HCT116 (cell line): Measurements from ENCODE around the gene SWAP70. TPM values are rescaled to one million over a fixed set of nuclear protein-coding genes. Genes with fewer than 3 reads are reported as not detected.

ENCODE experiments used
- ATAC-seq: fragments of 200-7000 bp; cut with Tn5 transposase; 2 replicates; pipeline ENCODE4 v1.9.1; 2020; ENCODE audit warnings: mild to moderate bottlenecking, moderate library complexity
- BruUV-seq: library from RNA; stranded (reverse); fragments of 400-500 nt; replicated peaks from 2 replicates; lab custom pipeline; 2021; lab: Mats Ljungman, UMichigan
- CTCF ChIA-PET: fragments of 300-600 bp; sonication (Branson Sonifier 250); formaldehyde crosslinking; loops from one replicate; lab custom pipeline; 2021; ENCODE audit warnings: antibody characterized with exemption; lab: Charles Lee
- POLR2A ChIA-PET: fragments of 300-600, 350-600 bp; sonication (Branson Sonifier 250); formaldehyde crosslinking; loops from one replicate; lab custom pipeline; 2021; ENCODE audit warnings: antibody characterized with exemption; lab: Charles Lee
- RAD21 ChIA-PET, 2 experiments: fragments of 300-600 bp; sonication (Branson Sonifier 250); formaldehyde crosslinking; loops; one replicate each; lab custom pipeline; 2023; ENCODE audit warnings: low total read pairs in 2 of 2; ENCODE audit not compliant: uncharacterized antibody in 2 of 2, unreplicated experiment in 2 of 2, low non-redundant PET in 1 of 2; lab: Charles Lee
- DNase-seq: peaks from one replicate; pipeline ENCODE4 v3.0.0-alpha.2; 2010; ENCODE audit warnings: low read depth, low spot score
- H2AFZ ChIP-seq: fragments of 200-600 bp; shearing (Covaris generic), sonication (generic); 2 replicates; pipeline ENCODE4 v1.6.1; 2017; ENCODE audit warnings: low read depth, mixed run types, mixed read lengths, antibody characterized with exemption, low read length; ENCODE audit not compliant: poor library complexity, severe bottlenecking
- H3K27ac ChIP-seq: 2 replicates; pipeline ENCODE4 v1.5.1; 2012; ENCODE audit warnings: low read depth, low read length
- H3K27me3 ChIP-seq: fragments of 200-600 bp; sonication (generic); 2 replicates; pipeline ENCODE4 v1.6.1; 2016; ENCODE audit warnings: mixed run types, low read length, mixed read lengths; ENCODE audit not compliant: insufficient read depth
- H3K36me3 ChIP-seq, 2 experiments: fragments of 200-500 bp in 1 of 2; fragments of 200-600 bp in 1 of 2; sonication (Bioruptor generic) in 1 of 2; sonication (generic) in 1 of 2; 2 replicates each; pipeline versions ENCODE4 v1.5.1 to v1.6.1; 2014 to 2016; ENCODE audit warnings: low read length in 2 of 2, inconsistent platforms in 1 of 2, mixed read lengths in 1 of 2, mixed run types in 1 of 2; ENCODE audit not compliant: insufficient read depth in 2 of 2, control insufficient read depth in 1 of 2
- H3K4me1 ChIP-seq, 2 experiments: fragments of 200-600 bp in 1 of 2; sonication (generic) in 1 of 2; 2 replicates each; pipeline versions ENCODE4 v1.5.1 to v1.6.1; 2012 to 2017; ENCODE audit warnings: low read length in 2 of 2, inconsistent platforms in 1 of 2, mild to moderate bottlenecking in 1 of 2, mixed read lengths in 1 of 2, mixed run types in 1 of 2, moderate library complexity in 1 of 2; ENCODE audit not compliant: insufficient read depth in 2 of 2, control insufficient read depth in 1 of 2
- H3K4me2 ChIP-seq: fragments of 200-600 bp; sonication (generic); 2 replicates; pipeline ENCODE4 v1.6.1; 2017; ENCODE audit warnings: mixed run types, low read length, mixed read lengths
- H3K4me3 ChIP-seq, 2 experiments: fragments of 200-600 bp in 1 of 2; sonication (generic) in 1 of 2; replicated peaks in 1 of 2; 2 replicates each; pipeline ENCODE4 v1.5.1; 2011 to 2016; ENCODE audit warnings: low read length in 2 of 2, control low read depth in 1 of 2, low read depth in 1 of 2, mild to moderate bottlenecking in 1 of 2, mixed read lengths in 1 of 2, mixed run types in 1 of 2
- H3K79me2 ChIP-seq: fragments of 200-600 bp; sonication (generic); 2 replicates; pipeline ENCODE4 v1.6.1; 2017; ENCODE audit warnings: mild to moderate bottlenecking, mixed run types, low read length, moderate library complexity, mixed read lengths; ENCODE audit not compliant: insufficient read depth
- H3K9ac ChIP-seq: fragments of 200-600 bp; sonication (generic); 2 replicates; pipeline ENCODE4 v1.6.1; 2016; ENCODE audit warnings: low read length, mixed read lengths
- H3K9me2 ChIP-seq: fragments of 200-600 bp; sonication (generic), shearing (Covaris generic); 2 replicates; pipeline ENCODE4 v1.6.1; 2017; ENCODE audit warnings: mixed run types, mild to moderate bottlenecking, moderate library complexity; ENCODE audit not compliant: insufficient read depth
- H3K9me3 ChIP-seq, 2 experiments: fragments of 200-500 bp in 1 of 2; fragments of 200-600 bp in 1 of 2; sonication (Bioruptor generic) in 1 of 2; sonication (generic) in 1 of 2; 2 replicates each; pipeline ENCODE4 v1.6.1; 2014 to 2017; ENCODE audit warnings: low read length in 2 of 2, mixed read lengths in 2 of 2, inconsistent platforms in 1 of 2, low read depth in 1 of 2, mild to moderate bottlenecking in 1 of 2, mixed run types in 1 of 2, moderate library complexity in 1 of 2; ENCODE audit not compliant: control insufficient read depth in 1 of 2, insufficient read depth in 1 of 2
- H4K20me1 ChIP-seq: fragments of 200-600 bp; sonication (generic), shearing (Covaris generic); 2 replicates; pipeline ENCODE4 v1.6.1; 2017; ENCODE audit warnings: mixed run types, mild to moderate bottlenecking, moderate library complexity; ENCODE audit not compliant: insufficient read depth
- ELF1 ChIP-seq: IDR thresholded peaks from 2 replicates; pipeline ENCODE4 v1.6.1; 2012; ENCODE audit warnings: low read depth, borderline replicate concordance
- POLR2AphosphoS5 ChIP-seq: IDR thresholded peaks from 2 replicates; pipeline ENCODE4 v1.6.1; 2011; ENCODE audit warnings: mild to moderate bottlenecking, low read depth, low read length, moderate library complexity
- RAD21 ChIP-seq: IDR thresholded peaks from 2 replicates; pipeline ENCODE4 v1.6.1; 2012; ENCODE audit warnings: low read depth, mild to moderate bottlenecking
- TCF7L2 ChIP-seq: IDR thresholded peaks from 2 replicates; pipeline ENCODE4 v1.7.0; 2011; ENCODE audit warnings: borderline replicate concordance, inconsistent platforms; ENCODE audit not compliant: insufficient read depth, insufficient read length; ENCODE audit errors: extremely low read depth
- ZFX ChIP-seq: fragments of 450-650 bp; IDR thresholded peaks from 2 replicates; pipeline ENCODE4 v1.6.1; 2017
- intact Hi-C: fragments of 100-400 bp; cut with micrococcal nuclease; formaldehyde crosslinking; loops from 2 replicates; pipeline ENCODE4 v1.10.0; 2022
- total RNA-seq: library from RNA; stranded (reverse); gene quantifications from one replicate; pipeline ENCODE4 v1.2.1, GENCODE V29; 2021; ENCODE audit not compliant: unreplicated experiment
- TF ChIP-seq, protein P1 (sequence below): IDR thresholded peaks from 2 replicates; pipeline ENCODE4 v1.6.1; 2011; ENCODE audit warnings: mild to moderate bottlenecking, low read length, moderate library complexity; ENCODE audit not compliant: insufficient replicate concordance; ENCODE audit errors: extremely low read depth
- TF ChIP-seq, protein P2 (sequence below): IDR thresholded peaks from 2 replicates; pipeline ENCODE4 v1.6.1; 2012
- TF ChIP-seq, protein P3 (sequence below): IDR thresholded peaks from 2 replicates; pipeline ENCODE4 v1.6.1; 2012; ENCODE audit warnings: low read depth

Gene SWAP70
- total RNA-seq, 1 experiment from 2014 or later: 20.6 TPM

DNA sequence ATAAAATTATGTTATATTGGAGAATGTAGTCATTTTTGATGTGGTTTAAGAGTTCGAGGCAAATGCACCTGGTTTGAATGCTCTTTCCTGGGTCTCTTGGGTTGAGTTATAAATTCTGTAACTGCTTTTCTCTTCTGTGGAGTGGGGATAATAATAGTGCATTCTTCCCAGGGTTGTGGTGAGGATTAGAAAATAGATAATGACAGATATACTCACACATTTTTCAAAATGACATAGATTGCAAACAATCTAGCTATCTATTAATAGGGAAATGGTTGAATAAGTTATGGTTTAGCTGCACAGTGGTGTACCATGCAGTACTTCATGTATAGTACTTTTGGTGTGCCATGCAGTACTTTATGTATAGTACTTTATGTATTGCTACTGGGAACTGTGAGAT, 67.4 kb downstream of the SWAP70 start:
- Histone ChIP-seq H3K4me1 (peaks cover 7% of the 10 kb centered on the region in 2 experiments), H3K9me2 (no peaks in the 10 kb centered on the region), H3K4me3 (no peak overlapping the region), H3K9me3 (no peaks in the 10 kb centered on the region), H3K27me3 (no peaks in the 10 kb centered on the region), H3K79me2 (no peaks in the 10 kb centered on the region), H2AFZ (no peak overlapping the region), H3K4me2 (no peak overlapping the region), H4K20me1 (no peaks in the 10 kb centered on the region), H3K36me3 (peaks cover 0 to 5% of the 10 kb centered on the region in 2 experiments; a peak in 1 of 4 replicates), H3K9ac (no peak overlapping the region), H3K27ac (no peak overlapping the region)
- ChIA-PET POLR2A (interaction anchor here (1.2 kb wide), 1 partner anchor 15 kb away, joined by 3 read pairs; no protein-coding TSS in a partner anchor), RAD21 (no interaction called here), CTCF (interaction anchor here (1.8 kb wide), 1 partner anchor 17 kb away, joined by 5 read pairs; no protein-coding TSS in a partner anchor)
- no peak for DNase-seq
- ATAC-seq: no peak
- intact Hi-C loops: no loop called here
- no peak for TF ChIP-seq ELF1
- TF ChIP-seq, protein P1, sequence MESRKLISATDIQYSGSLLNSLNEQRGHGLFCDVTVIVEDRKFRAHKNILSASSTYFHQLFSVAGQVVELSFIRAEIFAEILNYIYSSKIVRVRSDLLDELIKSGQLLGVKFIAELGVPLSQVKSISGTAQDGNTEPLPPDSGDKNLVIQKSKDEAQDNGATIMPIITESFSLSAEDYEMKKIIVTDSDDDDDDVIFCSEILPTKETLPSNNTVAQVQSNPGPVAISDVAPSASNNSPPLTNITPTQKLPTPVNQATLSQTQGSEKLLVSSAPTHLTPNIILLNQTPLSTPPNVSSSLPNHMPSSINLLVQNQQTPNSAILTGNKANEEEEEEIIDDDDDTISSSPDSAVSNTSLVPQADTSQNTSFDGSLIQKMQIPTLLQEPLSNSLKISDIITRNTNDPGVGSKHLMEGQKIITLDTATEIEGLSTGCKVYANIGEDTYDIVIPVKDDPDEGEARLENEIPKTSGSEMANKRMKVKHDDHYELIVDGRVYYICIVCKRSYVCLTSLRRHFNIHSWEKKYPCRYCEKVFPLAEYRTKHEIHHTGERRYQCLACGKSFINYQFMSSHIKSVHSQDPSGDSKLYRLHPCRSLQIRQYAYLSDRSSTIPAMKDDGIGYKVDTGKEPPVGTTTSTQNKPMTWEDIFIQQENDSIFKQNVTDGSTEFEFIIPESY: no peak
- TF ChIP-seq TCF7L2: no peak
- TF ChIP-seq ZFX: no peak
- no peak for TF ChIP-seq POLR2AphosphoS5
- no TSS peak for BruUV-seq

DNA sequence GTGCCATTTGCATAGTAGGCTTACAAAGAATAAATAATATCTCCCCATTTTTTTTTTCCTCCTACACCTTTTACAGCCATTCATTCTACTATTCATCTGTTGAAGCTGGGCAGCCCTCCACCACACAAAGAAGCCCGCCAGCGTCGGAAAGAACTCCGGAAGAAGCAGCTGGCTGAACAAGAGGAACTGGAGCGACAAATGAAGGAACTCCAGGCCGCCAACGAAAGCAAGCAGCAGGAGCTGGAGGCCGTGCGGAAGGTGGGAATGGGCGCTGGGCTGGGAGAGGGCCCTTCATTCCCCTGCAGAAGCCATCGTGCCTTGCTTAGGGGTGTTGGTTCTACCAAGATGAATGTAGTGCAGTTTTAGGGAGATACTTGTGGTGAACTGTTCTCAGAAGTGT, 68.6 kb downstream of the SWAP70 start:
- BruUV-seq: no TSS peak
- CTCF ChIA-PET: no interaction called here
- no peak overlapping the region for H2AFZ ChIP-seq

More for the DNA sequence above, 68.6 kb downstream of the SWAP70 start:
- H3K79me2 ChIP-seq: no peaks in the 10 kb centered on the region
- no peak overlapping the region for H3K4me3 ChIP-seq
- DNase-seq (no peak), ATAC-seq (no peak)
- H3K4me2 ChIP-seq: no peak overlapping the region
- TF ChIP-seq RAD21: no peak
- TF ChIP-seq, protein P2, sequence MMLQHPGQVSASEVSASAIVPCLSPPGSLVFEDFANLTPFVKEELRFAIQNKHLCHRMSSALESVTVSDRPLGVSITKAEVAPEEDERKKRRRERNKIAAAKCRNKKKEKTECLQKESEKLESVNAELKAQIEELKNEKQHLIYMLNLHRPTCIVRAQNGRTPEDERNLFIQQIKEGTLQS: no peak
- TF ChIP-seq, protein P3, sequence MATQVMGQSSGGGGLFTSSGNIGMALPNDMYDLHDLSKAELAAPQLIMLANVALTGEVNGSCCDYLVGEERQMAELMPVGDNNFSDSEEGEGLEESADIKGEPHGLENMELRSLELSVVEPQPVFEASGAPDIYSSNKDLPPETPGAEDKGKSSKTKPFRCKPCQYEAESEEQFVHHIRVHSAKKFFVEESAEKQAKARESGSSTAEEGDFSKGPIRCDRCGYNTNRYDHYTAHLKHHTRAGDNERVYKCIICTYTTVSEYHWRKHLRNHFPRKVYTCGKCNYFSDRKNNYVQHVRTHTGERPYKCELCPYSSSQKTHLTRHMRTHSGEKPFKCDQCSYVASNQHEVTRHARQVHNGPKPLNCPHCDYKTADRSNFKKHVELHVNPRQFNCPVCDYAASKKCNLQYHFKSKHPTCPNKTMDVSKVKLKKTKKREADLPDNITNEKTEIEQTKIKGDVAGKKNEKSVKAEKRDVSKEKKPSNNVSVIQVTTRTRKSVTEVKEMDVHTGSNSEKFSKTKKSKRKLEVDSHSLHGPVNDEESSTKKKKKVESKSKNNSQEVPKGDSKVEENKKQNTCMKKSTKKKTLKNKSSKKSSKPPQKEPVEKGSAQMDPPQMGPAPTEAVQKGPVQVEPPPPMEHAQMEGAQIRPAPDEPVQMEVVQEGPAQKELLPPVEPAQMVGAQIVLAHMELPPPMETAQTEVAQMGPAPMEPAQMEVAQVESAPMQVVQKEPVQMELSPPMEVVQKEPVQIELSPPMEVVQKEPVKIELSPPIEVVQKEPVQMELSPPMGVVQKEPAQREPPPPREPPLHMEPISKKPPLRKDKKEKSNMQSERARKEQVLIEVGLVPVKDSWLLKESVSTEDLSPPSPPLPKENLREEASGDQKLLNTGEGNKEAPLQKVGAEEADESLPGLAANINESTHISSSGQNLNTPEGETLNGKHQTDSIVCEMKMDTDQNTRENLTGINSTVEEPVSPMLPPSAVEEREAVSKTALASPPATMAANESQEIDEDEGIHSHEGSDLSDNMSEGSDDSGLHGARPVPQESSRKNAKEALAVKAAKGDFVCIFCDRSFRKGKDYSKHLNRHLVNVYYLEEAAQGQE: no peak
- TF ChIP-seq, all 23 proteins: peak for 0
- H3K9me3 ChIP-seq: no peaks in the 10 kb centered on the region
- no peaks in the 10 kb centered on the region for H3K4me1 ChIP-seq
- H3K9ac ChIP-seq: no peak overlapping the region
- no peaks in the 10 kb centered on the region for H3K9me2 ChIP-seq
- peaks cover 0 to 5% of the 10 kb centered on the region in 2 experiments; a peak in 1 of 4 replicates for H3K36me3 ChIP-seq
- intact Hi-C loops: no loop called here
- POLR2A ChIA-PET: interaction anchor here (1.2 kb wide), 1 partner anchor 16 kb away, joined by 3 read pairs; no protein-coding TSS in a partner anchor
- H3K27ac ChIP-seq: no peak overlapping the region
- no peaks in the 10 kb centered on the region for H4K20me1 ChIP-seq
- H3K27me3 ChIP-seq: no peaks in the 10 kb centered on the region
- RAD21 ChIA-PET: no interaction called here
